Skeletal muscle tissue (tissue), 4 donors: Measurements from ENCODE around the gene C1QL1. TPM values are rescaled to one million over a fixed set of nuclear protein-coding genes. Genes with fewer than 3 reads are reported as not detected.
A peak's percentile ranks its signal among the peaks of the same experiment; 100 is the strongest.

Experiments
- H3K27ac ChIP-seq: one replicate; pipeline ENCODE4 v1.7.0; 2013; ENCODE audit warnings: mild to moderate bottlenecking, low read depth, low read length, inconsistent platforms
- H3K27me3 ChIP-seq, 3 donors: one replicate each; pipeline ENCODE4 v1.7.0; 2013; ENCODE audit warnings: low read length in 3 of 3; ENCODE audit not compliant: control insufficient read depth in 3 of 3, insufficient read depth in 3 of 3
- H3K36me3 ChIP-seq, 3 donors: one replicate each; pipeline ENCODE4 v1.7.0; 2013; ENCODE audit warnings: low read length in 3 of 3; ENCODE audit not compliant: control insufficient read depth in 3 of 3, insufficient read depth in 3 of 3
- H3K4me1 ChIP-seq, 3 donors: one replicate each; pipeline ENCODE4 v1.7.0; 2013; ENCODE audit warnings: low read length in 3 of 3, mild to moderate bottlenecking in 3 of 3; ENCODE audit not compliant: control insufficient read depth in 3 of 3, insufficient read depth in 3 of 3
- H3K4me3 ChIP-seq, 3 donors: one replicate each; pipeline ENCODE4 v1.7.0; 2013; ENCODE audit warnings: low read length in 3 of 3
- H3K9ac ChIP-seq, 3 donors: one replicate each; pipeline ENCODE4 v1.7.0; 2013; ENCODE audit warnings: low read length in 3 of 3, mild to moderate bottlenecking in 3 of 3, moderate library complexity in 2 of 3, low read depth in 1 of 3
- H3K9me3 ChIP-seq, 3 donors: one replicate each; pipeline ENCODE4 v1.7.0; 2013; ENCODE audit warnings: low read length in 3 of 3; ENCODE audit not compliant: control insufficient read depth in 3 of 3
- total RNA-seq: library from RNA; depleted of rRNA; stranded (reverse); fragments of >200 nt; gene quantifications from one replicate; pipeline ENCODE4 v1.2.3, GENCODE V29; 2014
- donor health status: Osteomylitis.

Gene C1QL1
- total RNA-seq, 1 donor from 2014 or later, result 1.0 TPM

GRCh38 chr17:44989552-44990138, 21.5 kb upstream of the C1QL1 start:
- H3K36me3 ChIP-seq, result no peaks in the 10 kb centered on the region
- peaks cover 2 to 22% (median 14%) of the 10 kb centered on the region in 3 donors for H3K27me3 ChIP-seq
- no peak overlapping the region for H3K9ac ChIP-seq
- H3K4me3 ChIP-seq, result no peak overlapping the region
- H3K9me3 ChIP-seq, result no peaks in the 10 kb centered on the region
- H3K4me1 ChIP-seq, result no peaks in the 10 kb centered on the region
- H3K27ac ChIP-seq, result no peak overlapping the region

GRCh38 chr17:44988044-44988942, 20.2 kb upstream of the C1QL1 start:
- Histone ChIP-seq H3K9me3 (no peaks in the 10 kb centered on the region), H3K27ac (no peak overlapping the region), H3K9ac (no peak overlapping the region), H3K36me3 (no peaks in the 10 kb centered on the region), H3K4me1 (peaks cover 2 to 6% (median 3%) of the 10 kb centered on the region in 3 donors), H3K27me3 (peaks cover 0 to 22% (median 14%) of the 10 kb centered on the region in 3 donors), H3K4me3 (no peak overlapping the region)

- Histone ChIP-seq H3K4me1 (peaks cover 5 to 16% (median 7%) of the 10 kb centered on the region in 3 donors), H3K36me3 (no peaks in the 10 kb centered on the region), H3K27ac (no peak overlapping the region), H3K9me3 (no peaks in the 10 kb centered on the region), H3K27me3 (peaks cover 0 to 26% (median 20%) of the 10 kb centered on the region in 3 donors), H3K4me3 (no peak overlapping the region), H3K9ac (no peak overlapping the region)
Measured at GRCh38 chr17:44983563-44983962, 15.5 kb upstream of the C1QL1 start.

- Histone ChIP-seq H3K9ac (no peak overlapping the region), H3K4me3 (no peak overlapping the region), H3K27ac (no peak overlapping the region), H3K36me3 (no peaks in the 10 kb centered on the region), H3K9me3 (no peaks in the 10 kb centered on the region), H3K27me3 (peaks cover 0 to 37% (median 22%) of the 10 kb centered on the region in 3 donors), H3K4me1 (peaks cover 7 to 21% (median 12%) of the 10 kb centered on the region in 3 donors)
Measured at GRCh38 chr17:44982113-44982702, 14.1 kb upstream of the C1QL1 start.

GRCh38 chr17:44981221-44981968, 13.3 kb upstream of the C1QL1 start:
- no peaks in the 10 kb centered on the region for H3K9me3 ChIP-seq
- H3K9ac ChIP-seq, result no peak overlapping the region
- H3K4me3 ChIP-seq, result no peak overlapping the region
- H3K27ac ChIP-seq, result no peak overlapping the region
- H3K36me3 ChIP-seq, result no peaks in the 10 kb centered on the region
- peaks cover 7 to 21% (median 12%) of the 10 kb centered on the region in 3 donors for H3K4me1 ChIP-seq
- peaks cover 0 to 43% (median 24%) of the 10 kb centered on the region in 3 donors for H3K27me3 ChIP-seq

- Histone ChIP-seq H3K27ac (no peak overlapping the region), H3K9ac (peak overlapping the region in 1 of 3 donors; percentile 0)
Measured at GRCh38 chr17:44979426-44979995, 11.4 kb upstream of the C1QL1 start.

GRCh38 chr17:44978807-44979206, 10.7 kb upstream of the C1QL1 start:
- Histone ChIP-seq H3K36me3 (no peaks in the 10 kb centered on the region), H3K9me3 (no peaks in the 10 kb centered on the region), H3K9ac (no peak overlapping the region), H3K4me1 (peaks cover 7 to 21% (median 12%) of the 10 kb centered on the region in 3 donors), H3K27ac (no peak overlapping the region), H3K27me3 (peaks cover 2 to 38% (median 25%) of the 10 kb centered on the region in 3 donors), H3K4me3 (no peak overlapping the region)

More at GRCh38 chr17:44979426-44979995, 11.4 kb upstream of the C1QL1 start:
- peaks cover 2 to 38% (median 25%) of the 10 kb centered on the region in 3 donors for H3K27me3 ChIP-seq
- H3K36me3 ChIP-seq, result no peaks in the 10 kb centered on the region
- H3K4me1 ChIP-seq, result peaks cover 7 to 21% (median 12%) of the 10 kb centered on the region in 3 donors
- H3K9me3 ChIP-seq, result no peaks in the 10 kb centered on the region
- H3K4me3 ChIP-seq, result no peak overlapping the region

GRCh38 chr17:44977814-44978550, 9.9 kb upstream of the C1QL1 start:
- H3K4me3 ChIP-seq, result no peak overlapping the region
- H3K36me3 ChIP-seq, result no peaks in the 10 kb centered on the region
- H3K9ac ChIP-seq, result no peak overlapping the region
- H3K27ac ChIP-seq, result no peak overlapping the region
- H3K9me3 ChIP-seq, result no peaks in the 10 kb centered on the region
- H3K4me1 ChIP-seq, result peaks cover 0 to 18% (median 9%) of the 10 kb centered on the region in 3 donors
- peaks cover 2 to 38% (median 26%) of the 10 kb centered on the region in 3 donors for H3K27me3 ChIP-seq

GRCh38 chr17:44977065-44977464, 9.0 kb upstream of the C1QL1 start:
- H3K27ac ChIP-seq, result no peak overlapping the region
- no peak overlapping the region for H3K4me3 ChIP-seq
- peaks cover 0 to 18% (median 9%) of the 10 kb centered on the region in 3 donors for H3K4me1 ChIP-seq
- H3K27me3 ChIP-seq, result peaks cover 5 to 38% (median 30%) of the 10 kb centered on the region in 3 donors
- no peak overlapping the region for H3K9ac ChIP-seq
- no peaks in the 10 kb centered on the region for H3K9me3 ChIP-seq
- no peaks in the 10 kb centered on the region for H3K36me3 ChIP-seq
